Stomach (tissue), 9 donors: ENCODE data around the gene EXOC4. TPM values are rescaled to one million over a fixed set of nuclear protein-coding genes. Genes with fewer than 3 reads are reported as not detected.

ENCODE experiments used
- DNase-seq, 2 donors: peaks; one replicate each; pipeline versions ENCODE4 v3.0.0 to v3.0.0-alpha.2; 2013 to 2019
- H3K27ac ChIP-seq, 5 donors: fragments of 200-600 bp in 4 of 5; sonication (generic) in 4 of 5; one replicate each; pipeline ENCODE4 v1.5.1; 2013 to 2019; ENCODE audit warnings: mild to moderate bottlenecking in 1 of 5, moderate library complexity in 1 of 5
- H3K27me3 ChIP-seq, 3 donors: fragments of 200-600 bp; sonication (generic); one replicate each; pipeline ENCODE4 v1.5.1; 2017 to 2019; ENCODE audit warnings: mixed run types in 1 of 3
- H3K36me3 ChIP-seq, 4 donors: fragments of 200-600 bp; sonication (generic); 1 replicate in 3 of 4; 2 replicates in 1 of 4; pipeline ENCODE4 v1.5.1; 2016 to 2019
- H3K4me1 ChIP-seq, 4 donors: fragments of 200-600 bp; sonication (generic); one replicate each; pipeline ENCODE4 v1.5.1; 2016 to 2019
- H3K4me3 ChIP-seq, 4 donors: fragments of 200-600 bp; sonication (generic) in 3 of 4; one replicate each; pipeline ENCODE4 v1.5.1; 2016 to 2019; ENCODE audit warnings: mild to moderate bottlenecking in 1 of 4
- H3K9me3 ChIP-seq, 4 donors: fragments of 200-600 bp; sonication (generic); one replicate each; pipeline ENCODE4 v1.5.1; 2016 to 2019
- CTCF ChIP-seq, 7 experiments: fragments of 450-650 bp in 4 of 7; fragments of 200-600 bp in 3 of 7; sonication (generic) in 3 of 7; IDR thresholded peaks; one replicate each; pipeline ENCODE4 v1.5.1; 2016 to 2019; ENCODE audit warnings: antibody characterized with exemption in 7 of 7, control low read depth in 2 of 7, mild to moderate bottlenecking in 1 of 7
- EP300 ChIP-seq: sonication (generic); formaldehyde crosslinking; IDR thresholded peaks from one replicate; pipeline ENCODE4 v1.6.1; 2017; ENCODE audit warnings: antibody characterized with exemption
- POLR2A ChIP-seq, 4 donors: fragments of 450-650 bp; IDR thresholded peaks; one replicate each; pipeline ENCODE4 v1.6.1; 2016; ENCODE audit warnings: antibody characterized with exemption in 4 of 4, control low read depth in 2 of 4, mild to moderate bottlenecking in 1 of 4, moderate library complexity in 1 of 4
- POLR2AphosphoS5 ChIP-seq, 3 donors: sonication (generic); formaldehyde crosslinking; IDR thresholded peaks; one replicate each; pipeline ENCODE4 v1.6.1; 2016; ENCODE audit warnings: antibody characterized with exemption in 3 of 3
- WGBS, 5 donors: extraction: QIAGEN DNeasy Blood & Tissue Kit in 3 of 5; methylation state at CpG; one replicate each; pipeline versions ENCODE4 v1.1.5 to v1.1.7; 2013 to 2018; 5-methylcytosine and 5-hydroxymethylcytosine counted together
- intact Hi-C: fragments of 100-400 bp; cut with DNase I; formaldehyde crosslinking; loops from one replicate; pipeline ENCODE4 v1.15.1; 2023; ENCODE audit warnings: low total_unique reads
- polyA plus RNA-seq, 3 donors: library from polyadenylated mRNA; stranded (reverse); fragments of 200-250 nt; gene quantifications; one replicate each; pipeline ENCODE4 v1.2.3, GENCODE V29; 2013
- total RNA-seq, 5 donors: library from RNA; depleted of rRNA; stranded (reverse); fragments of >200 nt; gene quantifications; one replicate each; pipeline versions ENCODE4 v1.1.0 to v1.2.3, GENCODE V29; 2014 to 2016
- donor health status: healthy with polysubstance abuse.
- donor health status: Bipolar disorder and iron deficiency.
- donor health status: healthy.

The EXOC4 gene
- total and polyA plus RNA-seq, 8 donors: 14.1 to 339 (median 61.1) TPM

DNA sequence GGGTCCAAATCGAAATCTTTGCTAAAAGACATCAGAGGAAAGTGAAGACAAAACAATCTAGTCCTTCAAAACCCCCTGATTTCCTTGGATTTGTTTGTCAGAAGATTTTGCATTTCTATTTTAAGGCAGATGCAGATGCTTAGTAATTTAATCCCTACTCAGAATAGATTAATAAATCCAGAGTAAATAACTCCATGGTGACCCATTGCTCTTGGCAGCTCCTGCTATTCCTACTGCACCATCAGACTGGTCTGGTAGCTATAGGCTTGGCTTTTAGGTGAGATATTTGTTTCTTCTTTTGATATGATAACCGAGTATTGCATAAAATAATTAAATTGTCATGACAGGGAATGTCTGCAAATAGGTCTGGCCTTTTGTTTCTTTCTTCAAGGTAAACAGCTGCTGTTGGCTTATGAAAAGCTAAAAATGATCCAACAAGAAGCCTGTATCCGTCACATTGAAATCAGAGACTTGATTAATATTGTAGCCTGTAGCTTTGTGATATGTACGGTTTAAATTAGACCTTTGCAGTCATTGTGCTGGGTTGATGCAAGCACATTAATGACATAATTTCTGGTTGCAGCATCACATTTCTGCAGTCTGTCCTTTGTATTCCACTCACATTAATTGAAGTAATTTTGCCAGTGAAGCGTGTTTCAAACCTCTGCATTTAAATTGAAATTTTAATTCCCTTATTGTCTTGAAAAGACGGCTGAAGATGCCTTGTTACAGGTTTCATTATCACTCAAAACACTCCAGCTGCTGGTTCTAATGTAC, 40.7 kb downstream of the EXOC4 start:
- intact Hi-C loops: no loop called here
- H3K4me1 ChIP-seq: no peaks in the 10 kb centered on the region
- no peak overlapping the region for H3K27ac ChIP-seq
- peaks cover 4 to 32% (median 25%) of the 10 kb centered on the region in 4 donors for H3K36me3 ChIP-seq
- H3K4me3 ChIP-seq: no peak overlapping the region
- H3K9me3 ChIP-seq: no peaks in the 10 kb centered on the region
- H3K27me3 ChIP-seq: no peaks in the 10 kb centered on the region
- 76 to 85% (median 81%) methylated on average over 6 of the region's 6 CpGs for WGBS, 5 donors
- no peak for DNase-seq
- TF ChIP-seq CTCF (IDR thresholded peaks at IDR 0.05): no peak

GRCh38 chr7:133294234-133294633, 41.4 kb downstream of the EXOC4 start:
- no peaks in the 10 kb centered on the region for H3K4me1 ChIP-seq
- H3K4me3 ChIP-seq: no peak overlapping the region
- DNase-seq: no peak
- H3K9me3 ChIP-seq: no peaks in the 10 kb centered on the region
- intact Hi-C loops: no loop called here
- no peaks in the 10 kb centered on the region for H3K27me3 ChIP-seq
- H3K36me3 ChIP-seq: peaks cover 0 to 26% (median 18%) of the 10 kb centered on the region in 4 donors
- TF ChIP-seq EP300 (no peak), POLR2AphosphoS5 (IDR thresholded peaks at IDR 0.05) (no peak), POLR2A (IDR thresholded peaks at IDR 0.05) (no peak), CTCF (IDR thresholded peaks at IDR 0.05) (no peak)
- no peak overlapping the region for H3K27ac ChIP-seq

DNA sequence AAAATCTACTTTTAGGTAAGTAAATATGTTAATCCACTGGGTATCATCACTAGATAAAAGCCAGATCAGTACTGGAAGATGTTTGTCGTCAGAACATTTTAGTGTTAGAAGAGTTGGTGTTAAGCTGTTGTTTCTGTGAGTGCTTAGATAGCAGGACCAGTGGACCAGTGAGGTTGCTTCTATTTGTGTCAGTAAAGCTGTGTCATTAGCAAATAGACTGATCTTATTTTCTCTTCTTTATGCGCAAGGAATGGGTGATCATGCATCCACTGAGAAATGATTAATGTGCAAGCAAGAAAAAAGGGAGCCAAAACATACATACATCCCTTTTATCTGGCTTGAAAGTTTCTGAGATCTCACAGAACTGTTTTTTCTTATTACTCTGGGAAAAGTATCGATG, 42.6 kb downstream of the EXOC4 start:
- H3K27me3 ChIP-seq: no peaks in the 10 kb centered on the region
- no peaks in the 10 kb centered on the region for H3K9me3 ChIP-seq
- no peak overlapping the region for H3K4me3 ChIP-seq
- no peak for DNase-seq
- intact Hi-C loops: no loop called here
- WGBS, 5 donors: 90 to 94% (median 91%) methylated on average over 3 of the region's 3 CpGs
- TF ChIP-seq POLR2A (IDR thresholded peaks at IDR 0.05): no peak
- no peak for TF ChIP-seq CTCF (IDR thresholded peaks at IDR 0.05)
- TF ChIP-seq POLR2AphosphoS5 (IDR thresholded peaks at IDR 0.05): no peak
- TF ChIP-seq EP300: no peak
- H3K27ac ChIP-seq: no peak overlapping the region
- peaks cover 0 to 13% (median 6%) of the 10 kb centered on the region in 4 donors for H3K36me3 ChIP-seq
- peaks cover 0 to 5% (median 0%) of the 10 kb centered on the region in 4 donors for H3K4me1 ChIP-seq

DNA sequence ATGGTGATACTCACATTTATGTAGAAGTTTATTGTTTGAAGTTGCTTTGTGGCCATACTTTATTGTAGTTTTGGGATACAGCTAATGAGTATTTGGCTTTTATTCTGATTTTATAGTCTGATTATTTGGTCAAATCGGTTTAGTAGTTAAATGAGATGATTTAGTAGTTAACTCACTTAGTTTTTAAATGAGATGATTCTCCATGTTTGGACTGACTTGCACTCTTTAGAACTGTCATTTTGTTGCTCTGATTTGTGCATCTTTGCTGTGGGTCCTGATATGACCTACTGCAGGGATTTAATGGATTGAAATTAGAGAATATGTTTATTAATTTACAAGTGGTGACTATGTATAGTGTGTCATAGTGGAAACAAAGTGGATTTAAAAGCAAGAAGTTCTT, 44.2 kb downstream of the EXOC4 start:
- H3K27ac ChIP-seq: no peak overlapping the region
- intact Hi-C loops: no loop called here
- TF ChIP-seq CTCF (IDR thresholded peaks at IDR 0.05) (no peak), POLR2AphosphoS5 (IDR thresholded peaks at IDR 0.05) (no peak), POLR2A (IDR thresholded peaks at IDR 0.05) (no peak), EP300 (no peak)
- no peaks in the 10 kb centered on the region for H3K9me3 ChIP-seq
- peaks cover 0 to 21% (median 13%) of the 10 kb centered on the region in 4 donors for H3K4me1 ChIP-seq
- 95 to 100% (median 98%) methylated on average over 1 of the region's 1 CpG for WGBS, 5 donors
- peaks cover 0 to under 1% (median 0%) of the 10 kb centered on the region in 4 donors for H3K36me3 ChIP-seq
- H3K4me3 ChIP-seq: no peak overlapping the region
- H3K27me3 ChIP-seq: no peaks in the 10 kb centered on the region
- DNase-seq: no peak
